B cell (primary cell): ENCODE measurements around the gene WWP2.

Experiments
- CTCF ChIP-seq: fragments of 200-600 bp; IDR thresholded peaks from one replicate; pipeline ENCODE4 v1.8.0; 2022; ENCODE audit warnings: antibody characterized with exemption, mild to moderate bottlenecking
- EZH2 ChIP-seq: IDR thresholded peaks from 2 replicates; pipeline ENCODE4 v1.6.1; 2012; ENCODE audit warnings: borderline replicate concordance, low read depth, mild to moderate bottlenecking, moderate library complexity, low read length; ENCODE audit not compliant: insufficient read depth, poor library complexity, severe bottlenecking

- no peak for TF ChIP-seq CTCF
- TF ChIP-seq EZH2 = no peak
Measured at GRCh38 chr16:69725480-69726312, 36.4 kb upstream of the WWP2 start.
